MM.1S (cell line): Measurements from ENCODE around the gene MARK3.

Source experiments
- DNase-seq: peaks from one replicate; pipeline ENCODE4 v3.0.0-alpha.2; 2015
- H2AFZ ChIP-seq: fragments of 300-600 bp; sonication (generic); 2 replicates; pipeline ENCODE4 v1.6.0; 2016; ENCODE audit warnings: antibody characterized with exemption, low read length
- H3F3A ChIP-seq: fragments of 300-600 bp; sonication (generic); 2 replicates; pipeline ENCODE4 v1.6.1; 2016; ENCODE audit warnings: mild to moderate bottlenecking, antibody characterized with exemption, low read length, moderate library complexity, mixed read lengths; ENCODE audit not compliant: insufficient read depth
- H3K27ac ChIP-seq: fragments of 300-600 bp; sonication (generic); 2 replicates; pipeline ENCODE4 v1.5.1; 2016; ENCODE audit warnings: mild to moderate bottlenecking, low read length
- H3K27me3 ChIP-seq: fragments of 300-600 bp; sonication (generic); replicated peaks from 2 replicates; pipeline ENCODE4 v1.6.0; 2016; ENCODE audit warnings: low read length; ENCODE audit not compliant: insufficient read depth
- H3K36me3 ChIP-seq: fragments of 300-600 bp; sonication (generic); replicated peaks from 2 replicates; pipeline ENCODE4 v1.6.1; 2016; ENCODE audit warnings: mild to moderate bottlenecking, low read length, mixed read lengths; ENCODE audit not compliant: insufficient read depth
- H3K4me1 ChIP-seq: fragments of 300-600 bp; sonication (generic); 2 replicates; pipeline ENCODE4 v1.6.1; 2016; ENCODE audit warnings: low read length, mixed read lengths
- H3K4me2 ChIP-seq: fragments of 300-600 bp; sonication (generic); 2 replicates; pipeline ENCODE4 v1.6.0; 2016; ENCODE audit warnings: low read depth, low read length
- H3K4me3 ChIP-seq: fragments of 300-600 bp; sonication (generic); 2 replicates; pipeline ENCODE4 v1.5.1; 2016; ENCODE audit warnings: low read length, mixed read lengths
- H3K79me2 ChIP-seq: fragments of 300-600 bp; sonication (generic); 2 replicates; pipeline ENCODE4 v1.6.1; 2016; ENCODE audit warnings: mixed run types, low read length, mixed read lengths
- H3K9ac ChIP-seq: fragments of 300-600 bp; sonication (generic); 2 replicates; pipeline ENCODE4 v1.6.1; 2016; ENCODE audit warnings: low read length, mixed read lengths
- H3K9me2 ChIP-seq: fragments of 300-600 bp; sonication (generic); replicated peaks from 2 replicates; pipeline ENCODE4 v1.6.1; 2016; ENCODE audit warnings: mild to moderate bottlenecking, low read length, mixed read lengths; ENCODE audit not compliant: insufficient read depth
- H3K9me3 ChIP-seq: fragments of 300-600 bp; sonication (generic); replicated peaks from 2 replicates; pipeline ENCODE4 v1.6.1; 2016; ENCODE audit warnings: mild to moderate bottlenecking, low read length, mixed read lengths; ENCODE audit not compliant: insufficient read depth
- H4K20me1 ChIP-seq: fragments of 300-600 bp; sonication (generic); 2 replicates; pipeline ENCODE4 v1.6.1; 2016; ENCODE audit warnings: mild to moderate bottlenecking, low read length, moderate library complexity, mixed read lengths; ENCODE audit not compliant: insufficient read depth
- CTCF ChIP-seq: fragments of 300-600 bp; sonication (generic); IDR thresholded peaks from 2 replicates; pipeline ENCODE4 v1.5.1; 2016; ENCODE audit warnings: antibody characterized with exemption, low read length, mixed read lengths
- EZH2 ChIP-seq: fragments of 300-600 bp; sonication (generic); optimal IDR thresholded peaks from 2 replicates; pipeline ENCODE3; 2017; ENCODE audit warnings: low read depth, mild to moderate bottlenecking, antibody characterized with exemption, low read length, mixed read lengths
- EZH2phosphoT487 ChIP-seq: fragments of 300-600 bp; sonication (generic); IDR thresholded peaks from 2 replicates; pipeline ENCODE4 v1.6.1; 2018; ENCODE audit warnings: antibody characterized with exemption, low read length

The MARK3 gene

GRCh38 chr14:103542605-103543088, 157.4 kb downstream of the MARK3 start:
- no peak overlapping the region for H2AFZ ChIP-seq
- no peaks in the 10 kb centered on the region for H4K20me1 ChIP-seq
- DNase-seq, result no peak
- H3K9ac ChIP-seq, result no peak overlapping the region
- H3K27ac ChIP-seq, result no peak overlapping the region
- H3K4me3 ChIP-seq, result no peak overlapping the region
- no peaks in the 10 kb centered on the region for H3K27me3 ChIP-seq
- no peaks in the 10 kb centered on the region for H3K4me1 ChIP-seq
- H3K9me3 ChIP-seq, result no peaks in the 10 kb centered on the region
- no peaks in the 10 kb centered on the region for H3K36me3 ChIP-seq
- no peaks in the 10 kb centered on the region for H3K79me2 ChIP-seq
- no peaks in the 10 kb centered on the region for H3F3A ChIP-seq
- no peaks in the 10 kb centered on the region for H3K9me2 ChIP-seq
- H3K4me2 ChIP-seq, result no peak overlapping the region
- TF ChIP-seq EZH2, result no peak
- TF ChIP-seq CTCF, result no peak
- TF ChIP-seq EZH2phosphoT487, result no peak

- Histone ChIP-seq H3K9ac (no peak overlapping the region), H3K9me2 (no peaks in the 10 kb centered on the region), H3K79me2 (no peaks in the 10 kb centered on the region), H2AFZ (no peak overlapping the region), H3K4me3 (no peak overlapping the region), H3F3A (no peaks in the 10 kb centered on the region), H3K4me2 (no peak overlapping the region), H3K27ac (no peak overlapping the region), H3K9me3 (no peaks in the 10 kb centered on the region), H3K4me1 (no peaks in the 10 kb centered on the region), H3K27me3 (no peaks in the 10 kb centered on the region), H4K20me1 (no peaks in the 10 kb centered on the region), H3K36me3 (no peaks in the 10 kb centered on the region)
- no peak for DNase-seq
- TF ChIP-seq EZH2 (no peak), EZH2phosphoT487 (no peak), CTCF (no peak)
Measured at GRCh38 chr14:103543140-103543539, 157.9 kb downstream of the MARK3 start.

DNA sequence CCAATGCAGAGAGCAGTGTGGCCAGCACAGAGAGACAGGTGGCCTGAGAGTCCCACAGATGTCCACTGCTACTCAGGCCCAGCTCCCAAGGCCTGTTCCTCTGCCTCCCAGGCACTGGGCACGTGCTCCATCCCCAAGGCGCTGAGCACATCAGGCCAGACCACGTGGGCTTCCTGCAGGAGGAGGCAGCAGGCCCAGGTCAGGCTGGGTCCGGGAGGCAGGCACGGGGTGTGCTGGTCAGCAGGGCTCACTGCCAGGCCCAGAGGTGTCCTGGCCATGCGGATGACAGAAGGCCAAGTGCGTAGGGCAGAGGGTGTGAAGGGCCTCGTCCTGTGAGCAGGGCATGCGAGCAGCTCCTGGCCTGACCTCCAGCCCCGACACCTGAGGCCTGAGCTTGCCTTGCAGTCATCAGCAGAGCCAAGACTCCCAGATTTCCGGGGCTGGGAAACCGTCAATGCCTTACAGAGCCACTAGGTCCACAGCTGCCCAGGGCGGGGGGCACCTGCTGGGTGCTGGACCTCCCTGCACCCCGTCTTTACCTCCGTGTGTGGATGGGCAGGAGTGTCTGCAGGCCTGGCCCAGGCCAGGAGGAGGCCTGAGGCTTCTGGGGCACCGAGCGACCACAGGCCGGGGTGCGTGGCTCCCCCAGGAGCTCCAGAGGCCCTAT, 158.6 kb downstream of the MARK3 start:
- TF ChIP-seq EZH2phosphoT487 (no peak), EZH2 (no peak), CTCF (no peak)
- Histone ChIP-seq H3K4me1 (no peaks in the 10 kb centered on the region), H3K4me2 (no peak overlapping the region)

More for the DNA sequence above, 158.6 kb downstream of the MARK3 start:
- no peaks in the 10 kb centered on the region for H3K9me2 ChIP-seq
- H4K20me1 ChIP-seq, result no peaks in the 10 kb centered on the region
- no peak overlapping the region for H3K9ac ChIP-seq
- H3K9me3 ChIP-seq, result no peaks in the 10 kb centered on the region
- H3F3A ChIP-seq, result no peaks in the 10 kb centered on the region
- no peak overlapping the region for H3K27ac ChIP-seq
- H3K27me3 ChIP-seq, result no peaks in the 10 kb centered on the region
- no peaks in the 10 kb centered on the region for H3K79me2 ChIP-seq
- H3K4me3 ChIP-seq, result no peak overlapping the region
- H2AFZ ChIP-seq, result no peak overlapping the region
- DNase-seq, result no peak
- no peaks in the 10 kb centered on the region for H3K36me3 ChIP-seq
